Measurements from ENCODE around the gene ZNF844.
A peak's percentile ranks its signal among the peaks of the same experiment; 100 is the strongest.

Gene ZNF844

DNA sequence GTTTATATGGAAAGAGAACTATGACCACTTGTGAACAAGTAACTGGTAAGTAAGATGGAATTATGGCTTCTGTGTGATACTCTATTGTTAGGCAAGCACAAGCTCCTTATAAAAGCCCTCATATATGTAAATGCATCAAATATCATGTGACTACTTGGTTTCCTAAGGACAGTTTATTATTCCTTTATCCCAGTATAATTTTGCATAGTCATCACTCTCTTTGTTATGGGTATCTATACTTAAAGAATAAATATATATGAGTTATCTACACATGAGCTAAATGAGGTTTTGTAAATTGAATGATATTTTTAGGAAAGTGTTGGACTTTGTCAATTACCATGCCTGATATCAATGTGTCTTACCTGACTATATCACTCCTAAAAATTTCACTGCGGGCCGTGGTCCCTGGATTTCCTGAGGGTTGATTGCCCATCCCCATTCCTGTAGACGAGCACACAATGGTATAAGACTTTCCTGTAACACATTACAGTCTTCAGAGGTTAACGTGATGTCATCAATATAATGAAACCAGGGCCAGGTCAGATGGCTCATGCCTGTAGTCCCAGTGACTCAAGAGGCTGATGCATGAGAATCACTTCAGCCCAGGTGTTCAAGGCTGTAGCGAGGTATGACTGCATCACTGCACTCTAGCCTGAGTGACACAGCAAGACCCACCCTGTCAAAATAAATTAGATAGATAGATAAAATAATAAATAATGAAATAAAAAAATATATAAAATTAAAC is 20.7 kb downstream of the ZNF844 start:
- no peak for TF ChIP-seq POLR2AphosphoS5 (IDR thresholded peaks at IDR 0.05; ENCODE audit: low read depth, low read length)
- TF ChIP-seq, protein P1, sequence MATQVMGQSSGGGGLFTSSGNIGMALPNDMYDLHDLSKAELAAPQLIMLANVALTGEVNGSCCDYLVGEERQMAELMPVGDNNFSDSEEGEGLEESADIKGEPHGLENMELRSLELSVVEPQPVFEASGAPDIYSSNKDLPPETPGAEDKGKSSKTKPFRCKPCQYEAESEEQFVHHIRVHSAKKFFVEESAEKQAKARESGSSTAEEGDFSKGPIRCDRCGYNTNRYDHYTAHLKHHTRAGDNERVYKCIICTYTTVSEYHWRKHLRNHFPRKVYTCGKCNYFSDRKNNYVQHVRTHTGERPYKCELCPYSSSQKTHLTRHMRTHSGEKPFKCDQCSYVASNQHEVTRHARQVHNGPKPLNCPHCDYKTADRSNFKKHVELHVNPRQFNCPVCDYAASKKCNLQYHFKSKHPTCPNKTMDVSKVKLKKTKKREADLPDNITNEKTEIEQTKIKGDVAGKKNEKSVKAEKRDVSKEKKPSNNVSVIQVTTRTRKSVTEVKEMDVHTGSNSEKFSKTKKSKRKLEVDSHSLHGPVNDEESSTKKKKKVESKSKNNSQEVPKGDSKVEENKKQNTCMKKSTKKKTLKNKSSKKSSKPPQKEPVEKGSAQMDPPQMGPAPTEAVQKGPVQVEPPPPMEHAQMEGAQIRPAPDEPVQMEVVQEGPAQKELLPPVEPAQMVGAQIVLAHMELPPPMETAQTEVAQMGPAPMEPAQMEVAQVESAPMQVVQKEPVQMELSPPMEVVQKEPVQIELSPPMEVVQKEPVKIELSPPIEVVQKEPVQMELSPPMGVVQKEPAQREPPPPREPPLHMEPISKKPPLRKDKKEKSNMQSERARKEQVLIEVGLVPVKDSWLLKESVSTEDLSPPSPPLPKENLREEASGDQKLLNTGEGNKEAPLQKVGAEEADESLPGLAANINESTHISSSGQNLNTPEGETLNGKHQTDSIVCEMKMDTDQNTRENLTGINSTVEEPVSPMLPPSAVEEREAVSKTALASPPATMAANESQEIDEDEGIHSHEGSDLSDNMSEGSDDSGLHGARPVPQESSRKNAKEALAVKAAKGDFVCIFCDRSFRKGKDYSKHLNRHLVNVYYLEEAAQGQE (IDR thresholded peaks at IDR 0.05; ENCODE audit: insufficient read depth in 1 of 2, low read depth in 2 of 2, low read length in 2 of 2), result no peak

DNA sequence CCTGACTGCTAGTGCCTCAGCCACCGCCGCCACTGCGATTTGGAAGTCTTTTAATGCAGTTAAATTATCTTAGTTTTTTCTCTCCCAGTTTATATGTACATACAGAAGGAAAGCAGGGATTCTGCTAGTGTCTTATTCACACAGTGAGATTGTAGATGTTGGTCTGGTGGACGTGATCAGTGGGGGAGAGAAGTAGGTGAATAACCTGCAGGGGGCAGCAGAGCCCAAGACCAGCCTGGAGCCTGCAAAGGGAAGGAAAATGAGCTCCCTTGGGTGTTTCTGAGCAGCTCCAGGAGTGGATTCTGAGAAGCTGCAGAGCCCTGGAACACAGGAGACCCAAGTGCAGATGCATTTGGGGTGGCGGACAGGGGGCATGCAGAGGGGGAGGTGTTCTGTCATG is 26.3 kb downstream of the ZNF844 start:
- TF ChIP-seq TAF1 (IDR thresholded peaks at IDR 0.05; ENCODE audit: borderline replicate concordance, insufficient read depth, low read length) (no peak), POLR2AphosphoS5 (IDR thresholded peaks at IDR 0.05; ENCODE audit: low read depth, low read length) (no peak), SIN3A (IDR thresholded peaks at IDR 0.05; ENCODE audit: borderline replicate concordance, insufficient read depth, low read length) (no peak), FOXP2 (optimal IDR thresholded peaks at IDR 0.05; ENCODE audit: borderline replicate concordance, extremely low read depth, extremely low read length, insufficient read depth) (no peak)
- TF ChIP-seq, protein P1 (IDR thresholded peaks at IDR 0.05; ENCODE audit: insufficient read depth in 1 of 2, low read depth in 2 of 2, low read length in 2 of 2), result no peak

DNA sequence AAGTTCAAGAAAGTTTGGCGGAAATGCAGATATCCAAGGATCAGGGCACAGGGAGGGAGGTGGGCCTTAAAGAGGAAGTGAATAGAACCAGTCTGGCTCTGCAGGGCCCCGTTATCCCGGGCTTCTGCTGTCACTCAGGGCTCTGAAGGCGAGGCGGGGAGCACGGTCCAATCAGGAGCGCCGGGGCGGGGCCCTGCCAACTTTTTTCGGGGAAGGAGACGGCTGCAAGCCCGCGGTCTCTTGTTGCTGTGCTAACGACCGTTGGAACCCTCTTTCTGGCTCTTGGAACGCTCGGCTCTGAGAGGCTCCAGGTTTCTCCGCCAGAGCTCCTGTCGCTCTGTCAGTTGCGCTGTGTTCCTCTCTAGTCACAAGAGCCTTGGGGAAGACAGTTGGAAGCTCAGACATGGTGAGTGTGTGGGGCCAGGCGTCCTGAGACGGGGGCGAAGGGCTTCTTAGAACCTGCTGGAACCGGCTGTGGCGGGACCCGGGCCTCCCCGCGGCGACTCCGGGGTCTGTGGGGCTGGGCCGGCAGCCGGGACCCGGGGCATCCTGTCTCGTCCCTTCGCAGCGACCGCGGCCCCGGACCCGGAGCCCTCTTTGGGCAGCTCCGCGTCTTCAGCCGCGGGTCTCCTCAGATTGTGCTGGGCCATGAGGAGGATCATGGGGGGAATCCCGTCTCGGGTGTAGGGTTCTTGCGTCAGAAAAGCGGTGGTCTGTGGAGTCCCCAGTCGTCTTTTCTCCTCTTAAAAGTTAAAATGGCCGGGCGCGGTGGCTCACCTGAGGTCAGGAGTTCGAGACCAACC is 27.7 kb downstream of the ZNF844 start:
- TF ChIP-seq SIN3A (IDR thresholded peaks at IDR 0.05; ENCODE audit: borderline replicate concordance, insufficient read depth, low read length) (no peak), TAF1 (IDR thresholded peaks at IDR 0.05; ENCODE audit: borderline replicate concordance, insufficient read depth, low read length) (peak; percentile 80; the same call in 1 of the 2 replicates), POLR2AphosphoS5 (IDR thresholded peaks at IDR 0.05; ENCODE audit: low read depth, low read length) (peak; percentile 93), FOXP2 (optimal IDR thresholded peaks at IDR 0.05; ENCODE audit: borderline replicate concordance, extremely low read depth, extremely low read length, insufficient read depth) (no peak)
- TF ChIP-seq, protein P1 (IDR thresholded peaks at IDR 0.05; ENCODE audit: insufficient read depth in 1 of 2, low read depth in 2 of 2, low read length in 2 of 2), result 0 out of 4 replicates have a peak, but pooled peaks of 1 of the 2 experiments have one; percentile 24

DNA sequence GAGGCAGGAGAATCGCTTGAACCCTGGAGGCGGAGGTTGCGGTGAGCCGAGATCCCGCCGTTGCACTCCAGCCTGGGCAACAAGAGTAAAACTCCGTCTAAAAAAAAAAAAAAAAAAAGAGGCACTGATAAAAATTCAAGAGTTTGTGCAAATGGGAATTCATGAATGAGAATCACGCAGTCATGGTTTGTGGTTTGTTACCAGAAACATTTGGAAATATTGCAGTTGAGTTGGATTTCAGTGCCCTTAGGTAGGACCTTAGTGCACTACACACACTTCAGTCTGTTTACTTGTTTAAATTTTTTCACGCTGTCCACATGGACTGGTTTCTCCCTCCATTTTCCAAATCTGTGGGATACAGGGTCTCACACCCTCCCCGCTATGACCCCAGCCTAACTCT is 28.4 kb downstream of the ZNF844 start:
- TF ChIP-seq POLR2AphosphoS5 (IDR thresholded peaks at IDR 0.05; ENCODE audit: low read depth, low read length), result no peak
- no peak for TF ChIP-seq FOXP2 (optimal IDR thresholded peaks at IDR 0.05; ENCODE audit: borderline replicate concordance, extremely low read depth, extremely low read length, insufficient read depth)
- TF ChIP-seq, protein P1 (IDR thresholded peaks at IDR 0.05; ENCODE audit: insufficient read depth in 1 of 2, low read depth in 2 of 2, low read length in 2 of 2), result no peak
- TF ChIP-seq SIN3A (IDR thresholded peaks at IDR 0.05; ENCODE audit: borderline replicate concordance, insufficient read depth, low read length), result no peak
- TF ChIP-seq TAF1 (IDR thresholded peaks at IDR 0.05; ENCODE audit: borderline replicate concordance, insufficient read depth, low read length), result no peak
